Left cardiac atrium (tissue), 4 donors: Measurements from ENCODE around the gene PCYT2. TPM values are rescaled to one million over a fixed set of nuclear protein-coding genes. Genes with fewer than 3 reads are reported as not detected.

ENCODE experiments used
- ATAC-seq, 2 donors: fragments of 200-7000 bp; cut with Tn5 transposase; one replicate each; pipeline ENCODE4 v1.9.1; 2020; ENCODE audit warnings: mild to moderate bottlenecking in 2 of 2, moderate library complexity in 2 of 2
- DNase-seq: peaks from one replicate; pipeline ENCODE4 v3.0.0-alpha.2; 2020
- intact Hi-C, 2 donors: fragments of 100-400 bp; cut with DNase I; formaldehyde crosslinking; loops; one replicate each; pipeline versions ENCODE4 v1.14.1 to v1.15.1; 2022 to 2023
- total RNA-seq, 2 donors: library from RNA; stranded (reverse); fragmentation: NEBNext Ultra II Directional; extraction: Animal tissue kit (Norgen Biotek cat#: 25700); gene quantifications; one replicate each; pipeline ENCODE4 v1.2.1, GENCODE V29; 2021
- donor health status: DM: no; HTN: yes; CAD: no.
- donor health status: DM: no; HTN: yes; CAD: no; lungs with severe emphysema.
- donor health status: DM: yes; HTN: yes; CAD: no.
- donor health status: Dilated cardiomyopathy.

Gene PCYT2
- total RNA-seq, 2 donors from 2014 or later: 21.8 to 22.2 TPM

DNA sequence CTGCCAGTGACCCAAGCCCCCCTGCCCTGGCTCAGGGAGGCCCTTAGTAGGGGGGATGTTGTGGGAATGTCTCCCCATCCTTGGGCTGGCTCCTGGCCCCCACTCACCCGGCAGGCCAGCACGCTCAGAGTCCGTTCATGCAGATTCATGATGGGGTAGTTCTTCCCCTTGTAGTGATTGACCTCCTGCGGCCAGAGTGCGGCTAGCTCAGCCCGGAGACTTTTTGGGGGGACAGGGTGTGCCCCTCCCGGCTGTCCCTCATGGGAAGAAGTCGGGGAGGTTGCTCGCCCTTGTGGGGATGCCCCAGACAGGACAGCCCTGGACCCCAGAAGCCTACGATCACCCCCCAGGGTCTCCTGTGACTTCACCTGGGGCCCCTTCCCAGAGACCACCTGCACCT lies 5.2 kb downstream of the PCYT2 start:
- ATAC-seq (no peak), DNase-seq (no peak)
- intact Hi-C loops: no loop called here

DNA sequence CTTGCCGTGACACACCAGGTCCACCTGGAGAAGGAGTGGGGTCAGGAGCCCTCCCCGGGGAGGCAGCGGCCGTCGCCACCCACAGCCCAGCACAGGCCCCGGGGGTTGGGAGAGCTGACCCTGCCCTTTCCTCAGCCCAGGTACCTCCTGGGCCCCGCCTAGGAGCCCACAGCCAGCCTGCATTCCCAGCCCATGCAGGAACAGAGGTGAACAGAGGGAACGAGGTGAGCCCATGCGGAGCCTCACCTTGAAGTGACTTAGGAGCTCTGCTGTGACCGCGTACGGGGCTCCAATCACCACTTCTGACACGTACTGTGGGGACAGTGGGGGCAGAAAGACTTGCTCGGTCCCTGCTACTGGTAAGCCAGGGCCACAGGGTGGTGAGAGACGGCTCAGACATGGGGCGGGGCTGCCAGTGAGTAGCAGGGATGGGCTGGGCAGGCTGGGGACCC lies 5.7 kb downstream of the PCYT2 start:
- intact Hi-C loops: no loop called here
- no peak for DNase-seq
- no peak for ATAC-seq

DNA sequence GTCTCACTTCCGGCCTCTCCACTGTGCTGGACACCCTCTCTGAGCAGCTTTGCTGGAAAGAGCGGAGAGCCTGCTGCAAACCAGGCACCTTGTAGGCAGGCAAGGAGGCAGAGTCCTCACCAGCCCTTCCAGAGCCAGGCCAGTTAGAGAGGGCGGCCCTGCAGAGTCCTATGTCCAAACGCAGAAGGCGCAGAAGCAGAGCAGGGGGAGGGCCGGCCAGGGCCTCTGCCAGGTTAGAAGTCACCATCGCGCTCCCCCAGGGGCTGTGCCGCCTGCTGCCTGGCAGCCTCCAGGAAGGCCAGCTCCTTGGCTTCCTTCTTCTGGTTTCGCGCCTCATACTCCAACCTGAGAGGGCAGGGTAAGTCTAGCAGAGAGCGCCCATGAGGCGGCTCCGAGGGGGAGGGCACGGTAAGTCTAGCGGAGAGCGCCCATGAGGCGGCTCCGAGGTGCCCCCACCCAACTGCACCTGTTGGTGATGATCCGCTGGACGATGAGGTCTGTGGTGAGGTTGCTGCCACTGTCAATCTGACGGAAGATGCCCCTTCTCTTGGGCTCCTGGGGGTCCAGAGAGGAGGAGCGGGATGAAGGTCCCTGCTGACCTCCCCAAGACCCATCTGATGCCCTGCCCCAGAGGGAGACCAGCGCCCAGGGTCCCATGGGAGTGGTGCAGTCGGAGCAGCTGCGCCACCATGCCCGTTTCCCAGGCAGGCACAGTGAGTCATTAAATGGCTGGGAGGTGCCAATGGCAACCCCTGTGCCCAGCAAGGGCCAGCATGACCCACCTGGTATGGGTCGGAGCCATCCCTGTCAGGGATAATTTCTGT lies 6.4 kb downstream of the PCYT2 start:
- DNase-seq (no peak), ATAC-seq (no peak)
- intact Hi-C loops: no loop called here

DNA sequence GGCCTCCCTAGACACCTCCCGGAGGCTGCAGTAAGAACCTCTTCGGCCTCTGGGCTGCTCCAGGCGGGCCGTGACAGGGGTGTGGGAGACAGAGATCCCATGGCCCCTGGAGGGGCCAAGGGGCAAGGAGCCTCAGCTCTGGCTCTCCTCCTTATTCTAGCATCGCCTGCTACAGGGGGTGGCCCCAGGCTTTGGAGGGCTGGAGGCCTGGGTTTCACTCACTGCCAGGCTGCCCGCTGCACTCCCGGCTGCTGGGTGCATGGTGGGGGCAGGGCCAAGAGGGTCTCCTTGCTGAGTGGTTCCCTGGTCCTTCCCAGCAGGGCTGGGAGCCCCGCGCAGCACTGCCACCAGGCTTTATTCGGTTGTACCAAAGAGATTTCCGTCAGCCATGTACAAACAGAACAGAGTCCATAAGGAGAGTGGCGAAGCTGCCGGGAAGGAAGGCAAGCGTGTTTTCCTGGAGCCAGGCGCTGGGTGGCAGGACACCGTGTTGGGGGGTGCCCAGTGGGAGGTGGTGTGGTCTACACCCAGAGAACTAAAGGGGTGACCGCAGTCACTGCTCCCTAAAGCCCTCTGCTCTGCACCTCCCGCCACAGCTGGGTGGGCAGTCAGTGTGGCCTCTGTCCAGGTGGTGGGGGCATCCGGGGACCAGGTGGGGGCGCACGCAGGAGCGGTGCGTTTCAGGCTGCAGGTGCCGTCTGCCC lies 7.2 kb downstream of the PCYT2 start:
- intact Hi-C loops: no loop called here
- DNase-seq (no peak), ATAC-seq (no peak)

DNA sequence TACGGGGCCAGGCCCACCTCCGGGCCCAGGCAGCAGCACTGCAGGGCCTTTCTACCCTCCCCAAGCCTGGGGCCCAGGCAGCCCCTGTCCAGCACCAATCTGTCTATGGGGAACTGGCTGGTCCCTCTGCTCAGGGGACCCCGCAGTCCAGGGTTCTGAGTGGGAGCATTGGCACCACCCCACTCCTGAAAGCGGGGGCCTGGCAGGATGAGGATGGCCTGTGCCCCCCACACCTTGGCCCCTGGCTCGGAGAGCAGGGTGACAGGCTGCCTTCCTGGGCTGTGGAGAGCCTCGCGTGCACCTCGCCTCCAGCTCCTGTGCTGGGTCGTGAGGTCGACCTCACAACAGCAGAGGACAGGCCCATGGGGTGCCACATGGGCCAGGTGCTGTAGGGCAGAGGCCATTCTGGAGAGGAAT lies 7.8 kb downstream of the PCYT2 start:
- ATAC-seq (no peak), DNase-seq (no peak)
- intact Hi-C loops: no loop called here

DNA sequence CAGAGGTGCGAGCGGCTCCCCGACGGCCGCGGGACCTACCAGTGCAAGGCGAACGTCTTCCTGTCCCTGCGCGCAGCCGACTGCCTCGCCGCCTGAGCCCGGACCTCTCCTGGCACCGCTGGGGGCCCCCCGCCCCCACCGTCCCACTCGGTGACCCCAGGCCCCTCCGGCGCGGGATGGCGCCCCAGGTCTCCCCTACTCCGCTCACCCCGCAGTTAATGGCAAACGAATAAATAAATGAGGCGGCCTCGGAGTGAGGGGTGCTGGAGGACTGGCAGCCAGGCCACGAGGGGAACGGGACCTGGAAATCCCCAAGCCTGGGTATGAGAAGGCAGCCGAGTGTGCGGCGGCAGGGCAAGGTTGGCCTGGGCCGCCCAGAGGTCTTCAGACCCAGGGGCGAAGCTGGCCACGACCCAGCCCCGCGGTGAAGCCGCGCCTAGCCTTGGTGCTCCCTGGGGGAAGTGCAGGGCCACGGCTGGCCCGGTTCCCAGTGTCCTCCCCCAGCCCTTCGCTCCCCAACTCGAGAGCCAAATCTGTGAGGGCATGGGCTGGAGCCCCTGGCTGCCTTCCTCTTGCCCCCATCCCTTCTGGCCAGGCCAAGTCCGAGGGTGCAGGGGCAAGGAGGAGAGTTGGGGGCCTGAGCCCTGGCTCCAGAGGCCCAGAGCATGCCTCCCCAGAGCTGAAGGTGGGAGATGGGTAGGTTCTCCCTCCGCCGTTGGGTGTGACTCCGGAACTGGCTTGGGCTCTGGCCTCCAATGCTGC lies 8.4 kb downstream of the PCYT2 start:
- DNase-seq (no peak), ATAC-seq (peak; percentile 3 to 13)
- intact Hi-C loops: no loop called here

DNA sequence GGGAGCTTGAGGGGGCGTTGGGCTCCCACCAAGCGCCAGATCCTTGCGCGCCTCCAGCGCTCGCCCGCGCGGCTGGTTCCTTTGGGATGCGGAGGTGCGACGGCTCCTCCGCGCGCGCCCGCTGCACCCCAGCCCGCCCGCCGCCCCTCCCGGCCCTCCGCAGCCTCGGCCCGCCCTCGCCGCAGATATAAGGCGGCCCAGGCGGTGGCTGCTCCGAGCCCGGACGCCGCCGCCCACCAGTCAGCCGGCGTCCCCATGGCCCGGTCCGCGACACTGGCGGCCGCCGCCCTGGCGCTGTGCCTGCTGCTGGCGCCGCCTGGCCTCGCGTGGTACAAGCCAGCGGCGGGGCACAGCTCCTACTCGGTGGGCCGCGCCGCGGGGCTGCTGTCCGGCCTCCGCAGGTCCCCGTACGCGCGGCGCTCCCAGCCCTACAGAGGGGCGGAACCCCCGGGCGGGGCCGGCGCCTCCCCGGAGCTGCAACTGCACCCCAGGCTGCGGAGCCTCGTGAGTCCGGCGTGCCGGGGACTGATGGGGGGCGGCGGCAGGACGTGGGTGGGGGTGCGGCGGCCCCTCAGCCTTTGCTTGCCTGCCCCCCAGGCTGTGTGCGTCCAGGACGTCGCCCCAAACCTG lies 9.1 kb downstream of the PCYT2 start, which contains the start of gene NPB:
Gene NPB, plus strand, starts transcription at position 216 of the 630 bp plus-strand sequence. Its CDS starts 40 bp downstream, at position 256.
- no peak for DNase-seq
- ATAC-seq: peak; percentile 59 to 74
- intact Hi-C loops: no loop called here

DNA sequence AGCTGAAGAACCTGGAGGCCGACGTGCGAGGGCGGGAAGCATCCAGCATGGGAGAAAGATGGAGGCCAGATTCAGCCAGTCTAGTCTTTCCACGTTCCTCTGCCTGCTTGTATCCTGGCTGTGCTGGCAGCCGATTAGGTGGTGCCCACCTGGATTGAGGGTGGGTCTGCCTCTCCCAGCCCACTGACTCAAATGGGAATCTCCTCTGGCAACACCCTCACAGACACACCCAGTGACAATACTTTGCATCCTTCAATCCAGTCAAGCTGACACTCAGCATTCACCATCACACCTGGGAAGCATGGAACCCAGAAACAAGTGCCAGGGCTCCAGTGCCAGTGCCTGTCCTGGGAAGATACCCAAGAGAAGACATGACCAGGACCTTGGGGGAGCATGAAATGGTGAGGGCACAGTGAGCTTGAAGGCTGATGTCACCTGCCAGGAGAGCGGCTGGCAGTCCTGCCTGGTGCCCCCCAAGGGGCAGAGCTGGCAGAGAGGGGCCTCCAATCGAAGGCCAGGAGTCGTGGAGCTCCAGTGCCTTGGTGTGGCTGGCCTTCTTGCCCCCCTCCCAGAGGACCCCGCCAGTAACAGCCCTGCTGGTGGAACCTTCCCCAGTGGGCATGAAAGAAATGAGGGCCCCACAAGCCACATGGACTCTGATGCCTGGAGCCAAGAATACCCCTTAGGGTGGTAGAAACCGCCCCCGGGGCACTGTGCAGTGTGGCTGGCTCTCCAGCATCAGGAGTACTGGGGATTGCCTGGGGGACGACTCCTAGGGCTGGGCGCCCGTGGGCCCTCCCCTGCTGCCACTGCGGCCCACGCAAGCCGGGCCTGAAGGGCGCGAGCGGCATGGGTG lies 9.8 kb downstream of the PCYT2 start:
- DNase-seq (no peak), ATAC-seq (peak in 1 of 2 donors; percentile 14)
- intact Hi-C loops: no loop called here

DNA sequence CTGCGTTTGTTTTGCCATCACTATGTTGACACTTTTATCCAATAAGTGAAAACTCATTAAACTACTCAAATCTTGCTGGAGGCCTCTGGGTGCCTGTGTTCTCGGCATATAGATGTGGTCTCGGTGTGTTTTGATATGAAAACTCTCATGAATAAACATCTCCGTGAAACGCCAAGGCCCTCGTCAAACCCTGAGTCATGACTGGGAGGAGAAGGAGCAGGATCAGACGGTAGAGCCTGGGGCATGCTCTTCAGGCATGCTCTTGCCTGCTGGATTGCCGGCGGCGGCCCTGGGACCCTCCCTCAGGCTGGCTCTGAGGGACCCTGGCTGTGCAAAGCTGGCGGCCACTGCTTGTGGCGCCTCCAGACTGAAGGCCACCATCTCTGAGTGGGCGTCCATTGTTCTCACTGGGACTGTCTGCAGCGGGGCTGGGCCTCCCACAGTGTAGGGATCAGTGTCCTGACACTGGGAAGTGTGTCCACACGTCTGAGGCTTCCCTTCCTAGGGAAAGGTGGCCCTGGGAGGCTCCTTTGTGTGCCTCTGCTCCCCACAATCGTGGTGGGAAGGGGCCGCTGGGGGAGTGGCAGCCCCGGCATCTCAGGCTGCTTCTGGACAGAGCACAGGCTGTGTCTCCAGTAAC lies 10.9 kb downstream of the PCYT2 start:
- DNase-seq (no peak), ATAC-seq (no peak)
- intact Hi-C loops: no loop called here

DNA sequence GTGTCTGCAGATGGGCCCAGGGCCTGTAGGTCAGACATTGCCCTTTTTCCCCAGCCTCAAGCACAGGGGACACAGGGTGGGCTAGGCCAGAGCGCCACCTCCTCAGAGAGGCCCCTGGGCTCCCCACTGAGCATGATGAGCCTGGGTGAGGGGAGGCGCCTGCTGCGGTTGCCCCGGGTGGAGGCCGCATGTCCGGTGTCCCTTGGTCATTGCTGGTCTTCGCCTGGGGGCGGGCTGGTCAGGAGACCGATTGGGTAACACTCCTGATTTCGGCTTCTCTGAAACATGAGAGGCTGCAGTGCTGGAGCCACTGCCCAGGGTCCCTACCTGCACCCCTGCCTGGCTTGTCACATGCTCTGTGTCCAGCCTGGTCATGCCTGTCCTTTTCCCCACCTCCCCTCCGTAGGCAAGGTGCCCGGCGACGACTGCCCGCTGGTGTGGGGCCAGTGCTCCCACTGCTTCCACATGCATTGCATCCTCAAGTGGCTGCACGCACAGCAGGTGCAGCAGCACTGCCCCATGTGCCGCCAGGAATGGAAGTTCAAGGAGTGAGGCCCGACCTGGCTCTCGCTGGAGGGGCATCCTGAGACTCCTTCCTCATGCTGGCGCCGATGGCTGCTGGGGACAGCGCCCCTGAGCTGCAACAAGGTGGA lies 11.6 kb downstream of the PCYT2 start:
- ATAC-seq (no peak), DNase-seq (no peak)
- intact Hi-C loops: no loop called here

DNA sequence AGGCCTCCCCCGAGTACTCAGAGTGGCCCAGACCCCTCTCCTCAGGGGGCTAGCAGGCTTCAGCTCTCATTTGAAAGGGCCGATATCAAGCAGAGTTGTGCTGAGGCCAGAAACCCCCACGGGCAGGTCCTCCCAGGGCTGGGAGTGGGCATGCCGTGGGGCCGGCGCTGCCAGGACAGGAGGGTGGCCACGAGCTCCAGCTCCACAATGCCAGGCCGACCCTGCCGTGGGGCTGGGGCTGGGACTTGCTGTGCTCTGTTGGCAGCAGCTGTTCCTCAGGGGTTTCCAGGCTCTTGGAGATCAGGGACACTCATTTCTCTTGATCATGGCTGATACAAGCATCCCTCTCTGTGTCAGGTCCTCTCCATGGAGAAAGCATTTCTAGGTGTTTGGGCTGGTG lies 12.3 kb downstream of the PCYT2 start:
- intact Hi-C loops: no loop called here
- no peak for DNase-seq
- ATAC-seq: no peak

DNA sequence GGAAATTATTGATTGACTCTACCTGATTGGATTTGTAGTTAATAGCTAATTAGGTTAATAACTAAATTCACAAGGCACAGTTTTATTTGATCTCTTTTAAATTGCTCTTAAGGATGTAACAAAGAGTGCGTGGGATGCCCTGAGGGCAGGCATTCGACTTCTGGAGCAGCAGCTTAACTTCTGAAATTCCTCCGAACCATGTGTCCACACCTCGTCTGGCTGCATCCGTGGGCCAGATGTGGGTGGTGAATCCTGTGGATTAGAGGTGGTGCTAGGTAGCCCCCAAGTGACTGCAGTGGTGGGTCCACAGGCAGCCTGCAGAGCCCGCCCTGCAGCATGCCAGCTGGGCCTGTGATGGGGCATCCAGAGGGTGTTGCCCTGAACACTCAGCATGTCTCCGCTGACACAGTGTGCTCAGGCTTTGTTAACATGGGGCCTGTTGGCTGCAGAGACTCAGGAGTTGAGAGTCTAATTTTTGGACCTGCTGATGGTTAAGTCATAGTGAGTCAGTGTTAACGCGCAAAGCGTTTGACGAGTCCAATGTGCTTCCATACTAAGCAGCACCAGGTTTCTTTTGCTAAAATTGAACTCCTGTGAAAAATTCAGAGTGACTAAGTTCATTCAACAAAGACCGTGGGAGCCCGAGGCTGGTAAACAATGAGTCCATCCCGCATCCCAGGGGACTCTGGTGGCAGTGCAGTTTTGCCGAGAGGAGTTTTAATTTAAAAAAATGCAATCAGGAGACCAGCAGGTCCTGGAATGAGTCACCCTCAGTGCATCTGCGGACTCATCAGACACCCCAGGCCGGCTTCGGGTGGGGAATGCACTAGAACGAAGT lies 13.0 kb downstream of the PCYT2 start:
- ATAC-seq: no peak
- no peak for DNase-seq
- intact Hi-C loops: no loop called here

DNA sequence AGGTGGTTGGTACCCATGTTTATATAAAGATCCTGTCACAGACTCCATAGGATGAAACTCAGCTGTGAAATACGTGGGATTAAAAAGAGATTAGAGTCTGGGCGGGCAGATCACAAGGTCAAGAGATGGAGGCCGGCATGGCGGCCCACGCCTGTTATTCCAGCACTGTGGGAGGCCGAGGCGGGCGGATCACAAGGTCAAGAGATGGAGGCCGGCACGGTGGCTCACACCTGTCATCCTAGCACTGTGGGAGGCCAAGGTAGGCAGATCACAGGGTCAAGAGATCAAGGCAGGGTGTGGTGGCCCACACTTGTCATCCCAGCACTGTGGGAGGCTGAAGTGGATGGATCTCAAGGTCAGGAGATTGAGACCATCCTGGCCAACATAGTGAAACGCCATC lies 15.8 kb downstream of the PCYT2 start:
- DNase-seq (no peak), ATAC-seq (no peak)
- intact Hi-C loops: no loop called here

DNA sequence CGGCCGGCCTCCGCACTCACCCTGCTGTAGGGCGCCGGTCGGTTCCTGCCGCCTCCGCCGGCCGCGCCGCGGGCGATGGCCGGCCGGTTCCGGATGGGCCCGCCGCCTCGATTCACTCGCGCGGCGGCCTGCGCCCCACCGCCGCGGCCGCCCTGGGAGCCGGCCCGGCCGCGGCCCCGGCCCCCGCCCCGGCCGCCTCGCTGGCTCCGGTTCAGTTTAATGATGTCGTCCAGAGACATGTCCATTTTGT lies 20.0 kb downstream of the PCYT2 start:
- DNase-seq (no peak), ATAC-seq (no peak)
- intact Hi-C loops: no loop called here

DNA sequence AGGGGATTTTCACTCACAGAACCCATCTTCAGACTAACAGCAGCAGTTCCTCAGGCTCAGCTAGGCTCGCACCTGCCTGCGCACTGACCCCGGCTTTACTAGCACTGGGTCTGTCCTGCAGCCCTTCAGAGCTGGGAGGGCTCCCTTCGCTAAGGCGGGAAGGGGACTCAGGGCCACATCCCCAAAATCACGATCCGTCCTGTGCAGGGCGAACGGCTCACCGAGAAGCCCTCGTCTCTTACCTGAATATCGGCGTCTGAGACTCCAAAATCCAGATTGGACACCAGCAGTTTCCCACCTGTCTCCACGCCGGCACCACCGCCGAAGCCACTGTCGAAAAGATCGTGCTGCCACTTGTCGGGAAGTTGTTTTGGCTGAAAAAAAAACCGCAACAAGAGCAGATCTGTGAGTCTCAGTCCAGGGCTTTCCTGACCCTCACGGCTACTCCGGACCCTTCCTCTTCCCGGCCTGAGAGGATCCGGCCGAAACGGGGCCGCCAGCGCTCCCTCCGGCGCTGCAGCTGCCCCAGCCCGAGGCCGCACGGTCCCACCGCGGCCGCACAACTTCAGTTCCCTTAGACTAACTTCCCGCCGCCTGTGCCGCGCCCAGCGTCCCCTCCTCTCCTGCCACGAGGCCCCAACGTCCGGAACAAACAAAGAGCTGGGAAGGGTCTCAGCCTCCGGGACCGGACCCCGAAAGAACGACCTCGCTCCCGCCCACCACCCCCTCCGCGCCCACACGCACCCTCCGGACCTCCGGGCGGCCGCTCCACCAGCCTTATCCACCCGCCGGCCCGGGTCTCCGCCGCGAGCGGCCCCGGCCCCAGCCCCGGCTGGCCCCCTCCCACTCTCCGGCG lies 20.5 kb downstream of the PCYT2 start:
- ATAC-seq: no peak
- intact Hi-C loops: no loop called here
- no peak for DNase-seq

DNA sequence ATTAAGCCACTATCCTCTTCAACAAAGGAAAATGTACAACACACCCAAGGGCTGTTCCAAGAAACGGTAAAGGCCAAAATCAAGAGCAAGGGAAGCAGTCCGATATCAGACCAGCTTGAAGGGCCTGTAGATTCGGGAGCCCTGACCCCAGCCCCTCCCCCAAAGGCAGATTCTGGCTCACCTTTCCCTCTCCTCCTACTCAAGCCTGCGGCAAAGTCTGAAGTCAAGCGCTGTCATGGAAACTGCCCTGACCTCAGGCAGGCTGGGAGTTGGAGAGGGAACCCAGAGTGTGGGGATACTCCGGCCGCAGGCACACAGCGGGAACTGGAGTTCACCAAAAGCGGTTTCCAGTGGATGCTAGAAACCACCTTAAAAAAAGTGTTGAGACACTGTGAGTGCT lies 21.6 kb downstream of the PCYT2 start:
- ATAC-seq (no peak), DNase-seq (no peak)
- intact Hi-C loops: no loop called here
